GM12892 (cell line): ENCODE data around the gene TTC27.

ENCODE experiments used
- POLR2A ChIP-seq: IDR thresholded peaks from 2 replicates; pipeline ENCODE4 v1.6.1; 2011; ENCODE audit warnings: low read depth, low read length, control low read depth
- TAF1 ChIP-seq: IDR thresholded peaks from 2 replicates; pipeline ENCODE4 v1.6.1; 2011; ENCODE audit warnings: low read depth, mild to moderate bottlenecking, control low read depth, low read length, borderline replicate concordance

DNA sequence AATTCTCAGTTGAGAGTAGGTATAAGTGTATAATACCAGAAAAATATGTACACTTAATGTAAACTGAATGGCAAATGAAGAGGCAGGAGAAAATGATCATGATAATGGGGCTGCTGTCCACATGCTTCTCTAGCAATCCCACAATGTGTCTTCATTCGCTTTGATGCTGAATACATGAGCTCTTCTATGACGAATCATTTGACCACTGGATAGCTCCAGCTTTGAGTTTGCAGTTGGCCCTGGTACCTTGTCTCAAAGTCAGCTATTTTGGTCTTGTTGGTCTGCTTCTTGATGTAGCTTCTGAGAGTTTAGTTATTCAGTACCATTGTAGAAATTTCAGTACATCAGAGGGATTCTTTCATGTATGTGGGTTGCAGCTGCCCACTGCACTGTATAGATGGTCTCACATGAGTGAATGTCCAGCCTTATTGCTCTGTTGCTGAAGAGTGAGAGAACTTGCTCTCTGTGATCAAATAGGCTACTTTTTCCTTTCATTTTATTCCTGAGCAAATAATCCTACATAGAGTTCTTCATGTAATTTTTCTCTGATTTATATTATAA is 105.1 kb downstream of the TTC27 start:
- TF ChIP-seq POLR2A, result no peak
- TF ChIP-seq TAF1, result no peak
